WI38 (cell line): ENCODE data around the gene COL17A1.

Experiments
- H3K4me3 ChIP-seq: 2 replicates; pipeline ENCODE4 v1.5.1; 2011; ENCODE audit warnings: low read depth, mild to moderate bottlenecking, control low read depth, low read length
- TF ChIP-seq, protein P1 (sequence below): IDR thresholded peaks from 2 replicates; pipeline ENCODE4 v1.5.1; 2012; ENCODE audit warnings: low read depth, mild to moderate bottlenecking, control low read depth, low read length

Gene COL17A1

DNA sequence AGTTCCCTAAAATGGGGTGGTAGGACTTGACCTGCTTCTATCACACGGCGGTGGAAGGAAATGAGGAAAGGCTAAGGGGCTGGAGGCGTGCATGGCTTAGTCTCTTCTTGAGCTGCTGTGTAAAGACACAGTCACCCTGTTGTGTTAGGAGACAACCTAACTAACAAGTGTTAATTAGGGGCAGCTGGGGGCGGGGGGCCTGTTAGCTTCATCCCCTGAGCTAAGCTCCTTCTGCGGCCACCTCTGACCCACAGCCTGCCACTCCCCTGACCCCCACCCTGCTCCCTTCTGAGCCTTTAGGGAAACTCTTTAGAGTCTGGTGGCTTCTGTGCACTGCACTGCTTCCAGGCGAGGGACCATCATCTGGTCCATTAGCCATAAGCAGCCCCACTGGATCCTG lies 28.0 kb downstream of the COL17A1 start:
- no peak overlapping the region for H3K4me3 ChIP-seq
- TF ChIP-seq, protein P1, sequence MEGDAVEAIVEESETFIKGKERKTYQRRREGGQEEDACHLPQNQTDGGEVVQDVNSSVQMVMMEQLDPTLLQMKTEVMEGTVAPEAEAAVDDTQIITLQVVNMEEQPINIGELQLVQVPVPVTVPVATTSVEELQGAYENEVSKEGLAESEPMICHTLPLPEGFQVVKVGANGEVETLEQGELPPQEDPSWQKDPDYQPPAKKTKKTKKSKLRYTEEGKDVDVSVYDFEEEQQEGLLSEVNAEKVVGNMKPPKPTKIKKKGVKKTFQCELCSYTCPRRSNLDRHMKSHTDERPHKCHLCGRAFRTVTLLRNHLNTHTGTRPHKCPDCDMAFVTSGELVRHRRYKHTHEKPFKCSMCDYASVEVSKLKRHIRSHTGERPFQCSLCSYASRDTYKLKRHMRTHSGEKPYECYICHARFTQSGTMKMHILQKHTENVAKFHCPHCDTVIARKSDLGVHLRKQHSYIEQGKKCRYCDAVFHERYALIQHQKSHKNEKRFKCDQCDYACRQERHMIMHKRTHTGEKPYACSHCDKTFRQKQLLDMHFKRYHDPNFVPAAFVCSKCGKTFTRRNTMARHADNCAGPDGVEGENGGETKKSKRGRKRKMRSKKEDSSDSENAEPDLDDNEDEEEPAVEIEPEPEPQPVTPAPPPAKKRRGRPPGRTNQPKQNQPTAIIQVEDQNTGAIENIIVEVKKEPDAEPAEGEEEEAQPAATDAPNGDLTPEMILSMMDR: no peak

DNA sequence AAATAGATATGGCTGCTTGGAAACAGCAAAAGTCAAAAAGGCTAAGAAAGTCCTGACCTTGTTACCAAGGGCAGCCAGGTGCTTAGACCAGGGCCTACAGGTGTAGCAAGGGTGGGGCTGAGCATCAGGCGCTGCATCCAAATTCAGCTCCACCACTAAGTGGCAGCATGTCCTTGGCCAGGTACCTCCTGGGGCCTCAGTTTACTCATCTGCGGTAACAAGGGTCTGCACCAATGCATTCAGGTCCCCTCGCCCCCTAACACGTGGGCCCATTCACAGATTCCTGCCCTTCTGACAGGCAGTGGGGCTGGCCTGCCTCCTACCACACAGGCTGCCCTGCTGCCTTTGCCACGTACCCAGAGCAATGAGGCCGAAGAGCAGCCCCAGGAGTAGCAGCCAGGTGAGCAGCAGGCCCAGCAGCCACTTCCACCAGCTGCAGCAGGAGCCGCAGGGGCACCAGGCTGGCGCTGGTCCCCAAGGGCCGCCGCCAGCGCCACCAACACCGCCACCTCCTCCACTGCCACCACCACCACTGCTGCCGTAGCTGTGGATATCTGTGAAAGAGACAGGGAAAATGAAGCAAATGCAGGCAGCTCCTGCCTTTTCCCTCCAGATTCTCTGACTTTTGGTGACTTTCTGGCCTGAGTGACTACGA lies 28.9 kb downstream of the COL17A1 start:
- H3K4me3 ChIP-seq: no peak overlapping the region
- TF ChIP-seq, protein P1: no peak

DNA sequence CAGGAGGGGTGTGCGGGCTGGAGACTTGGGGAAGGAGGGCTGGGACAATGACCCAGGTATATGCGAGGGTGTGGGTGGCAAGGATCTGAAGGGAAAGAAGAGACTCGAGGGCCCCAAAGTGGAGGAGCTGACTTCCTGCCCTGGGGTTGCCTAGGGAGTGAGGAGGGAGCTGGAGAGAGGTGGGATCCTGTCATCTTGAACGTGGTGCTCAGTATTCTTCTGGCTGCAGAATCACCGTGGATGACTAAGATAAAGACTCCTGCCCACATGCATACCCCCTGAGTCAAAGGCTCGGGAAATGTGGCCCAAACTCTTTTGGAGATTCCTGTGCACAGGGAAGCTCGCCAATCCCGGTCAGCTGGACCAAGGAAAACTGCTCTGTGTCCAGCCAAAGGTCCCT lies 31.2 kb downstream of the COL17A1 start:
- TF ChIP-seq, protein P1: no peak
- H3K4me3 ChIP-seq: no peak overlapping the region

DNA sequence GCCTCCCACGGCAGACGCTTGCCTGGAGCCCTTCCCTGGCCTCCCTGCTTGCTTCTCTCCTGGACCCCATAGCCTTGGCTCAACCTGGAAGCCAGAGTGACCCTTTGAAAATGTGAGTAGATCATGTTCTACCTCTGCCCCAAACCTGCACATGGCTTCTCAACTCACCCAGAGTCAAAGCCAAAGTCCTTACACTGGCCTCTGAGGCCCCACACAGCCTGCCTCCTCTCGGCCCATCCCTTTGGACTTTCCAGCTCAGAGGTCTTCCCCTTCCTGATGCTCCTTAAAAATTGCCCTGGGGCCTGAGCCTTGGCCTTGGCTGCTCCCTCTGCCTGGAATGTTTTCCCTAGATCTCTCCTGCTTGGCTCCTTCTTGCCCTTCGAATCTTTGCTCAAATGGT lies 32.5 kb downstream of the COL17A1 start:
- TF ChIP-seq, protein P1: no peak
- H3K4me3 ChIP-seq: no peak overlapping the region

DNA sequence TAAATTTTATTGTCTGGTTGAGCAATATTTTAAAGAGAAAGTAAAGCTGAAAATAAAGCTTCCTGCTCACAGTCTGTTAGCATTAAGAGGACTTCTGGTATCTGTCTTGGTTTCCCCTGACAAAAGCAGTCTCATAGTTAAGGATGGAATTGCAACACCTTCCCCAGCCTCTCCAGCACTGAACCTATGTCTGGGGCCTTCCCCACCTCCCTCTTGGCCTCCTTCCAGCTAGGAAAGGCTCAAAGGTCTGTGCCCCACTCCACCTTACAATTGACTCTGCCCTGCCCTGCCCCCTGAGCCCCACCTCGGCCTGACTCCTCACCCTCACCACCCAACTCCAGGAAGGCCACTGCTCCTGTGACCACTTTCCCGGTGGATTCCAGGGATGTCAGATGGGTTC lies 33.2 kb downstream of the COL17A1 start:
- TF ChIP-seq, protein P1: no peak
- H3K4me3 ChIP-seq: no peak overlapping the region

DNA sequence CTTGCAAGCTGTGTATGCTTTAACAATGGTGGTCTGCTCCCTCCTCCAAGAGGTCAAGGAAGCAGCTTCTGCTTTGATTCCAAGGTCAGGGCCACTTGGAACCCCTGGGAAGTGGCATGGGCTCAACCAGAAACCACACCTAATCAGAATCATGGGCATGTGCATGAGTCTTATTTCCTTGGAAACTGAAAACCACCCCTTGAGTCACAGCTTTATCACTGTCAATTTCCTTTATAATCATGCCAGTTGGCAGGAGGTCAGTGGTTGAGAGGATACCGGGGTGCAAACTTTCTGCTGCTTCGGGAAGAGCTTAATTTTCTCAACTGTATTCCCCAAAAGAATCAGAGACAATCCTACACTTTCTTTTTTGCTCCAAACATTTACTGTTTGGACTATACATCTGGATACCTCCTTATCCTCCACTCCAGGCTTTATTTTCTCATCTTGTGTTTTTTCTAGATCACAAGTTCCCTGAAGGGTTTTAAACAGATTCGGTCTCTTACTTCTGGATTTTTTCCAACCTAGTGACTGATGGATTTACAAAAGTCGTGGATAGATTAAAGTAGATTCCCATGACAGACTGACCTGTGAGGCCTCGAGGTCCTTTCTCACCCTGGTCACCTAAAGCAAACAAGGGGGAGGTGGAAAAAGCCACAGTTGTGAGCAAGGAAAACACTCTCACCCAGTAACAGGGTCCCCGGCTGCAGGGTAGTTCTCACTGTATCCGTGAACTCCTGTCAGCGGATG lies 36.0 kb downstream of the COL17A1 start:
- TF ChIP-seq, protein P1: no peak
- no peak overlapping the region for H3K4me3 ChIP-seq

DNA sequence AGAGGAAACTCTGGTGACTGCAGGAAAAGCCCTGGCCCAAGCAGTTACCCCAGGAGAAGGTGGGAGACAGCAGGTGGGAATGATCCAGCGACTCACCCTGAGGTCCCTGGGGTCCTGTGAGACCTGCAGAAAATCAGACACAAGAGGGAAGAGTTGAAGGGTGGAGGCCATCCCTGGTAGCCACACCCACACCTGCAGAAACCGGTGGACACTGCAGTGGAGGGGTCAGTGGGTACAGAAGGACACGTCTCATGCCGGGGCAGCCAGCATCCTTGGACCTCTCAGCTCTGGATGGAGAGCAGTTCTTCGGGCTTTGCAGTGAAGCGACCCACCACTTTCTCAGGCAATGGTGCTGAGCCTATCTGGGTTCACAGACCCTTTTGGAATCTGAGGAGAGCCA lies 39.0 kb downstream of the COL17A1 start:
- no peak overlapping the region for H3K4me3 ChIP-seq
- TF ChIP-seq, protein P1: no peak
